ENCODE measurements around the gene NPY5R.

NPY5R gene

GRCh38 chr4:163343604-163344146 is at the start of gene NPY5R:
NPY5R (plus strand) TSS chr4:163343892; CDS start chr4:163350274, 6,382 bp downstream.
- Mint-ChIP-seq H3K4me3 (peak within 1 kb of the TSS; percentile 31 to 52), H3K27ac (no peak within 1 kb of the TSS), H3K9me3 (no peaks in the 10 kb centered on the region), H3K4me1 (peaks cover 0 to 4% of the 10 kb centered on the region in 2 donors), H3K36me3 (no peaks in the 10 kb centered on the region), H3K27me3 (peaks cover 23 to 29% of the 10 kb centered on the region in 2 donors)
- DNase-seq: no peak
- ATAC-seq (replicated peaks): peak in 1 of 2 donors; percentile 31

GRCh38 chr4:163295138-163295537 is 48.6 kb upstream of the NPY5R start:
- H3K9me3 Mint-ChIP-seq: no peaks in the 10 kb centered on the region
- no peaks in the 10 kb centered on the region for H3K36me3 Mint-ChIP-seq
- no peaks in the 10 kb centered on the region for H3K4me1 Mint-ChIP-seq
- H3K27ac Mint-ChIP-seq: no peak overlapping the region
- no peak for DNase-seq
- no peak for ATAC-seq (replicated peaks)
- no peak overlapping the region for H3K4me3 Mint-ChIP-seq
- H3K27me3 Mint-ChIP-seq: peaks cover 0 to 5% of the 10 kb centered on the region in 2 donors

- ATAC-seq (replicated peaks): no peak
- Mint-ChIP-seq H3K4me3 (no peak overlapping the region), H3K4me1 (no peaks in the 10 kb centered on the region), H3K9me3 (no peaks in the 10 kb centered on the region), H3K27ac (no peak overlapping the region), H3K27me3 (no peaks in the 10 kb centered on the region), H3K36me3 (no peaks in the 10 kb centered on the region)
- no peak for DNase-seq
Observed at GRCh38 chr4:163300445-163300844, 43.2 kb upstream of the NPY5R start.

GRCh38 chr4:163303069-163303468 is 40.6 kb upstream of the NPY5R start:
- H3K4me3 Mint-ChIP-seq: no peak overlapping the region
- no peaks in the 10 kb centered on the region for H3K4me1 Mint-ChIP-seq
- peaks cover 4 to 5% of the 10 kb centered on the region in 2 donors for H3K27me3 Mint-ChIP-seq
- no peak overlapping the region for H3K27ac Mint-ChIP-seq
- no peaks in the 10 kb centered on the region for H3K36me3 Mint-ChIP-seq
- ATAC-seq (replicated peaks) (no peak), DNase-seq (no peak)
- peaks cover 0 to 1% of the 10 kb centered on the region in 2 donors for H3K9me3 Mint-ChIP-seq

- DNase-seq (no peak), ATAC-seq (replicated peaks) (no peak)
- no peaks in the 10 kb centered on the region for H3K4me1 Mint-ChIP-seq
- no peaks in the 10 kb centered on the region for H3K36me3 Mint-ChIP-seq
- peaks cover 8 to 20% of the 10 kb centered on the region in 2 donors for H3K27me3 Mint-ChIP-seq
- no peak overlapping the region for H3K27ac Mint-ChIP-seq
- H3K9me3 Mint-ChIP-seq: peaks cover 3 to 4% of the 10 kb centered on the region in 2 donors
- no peak overlapping the region for H3K4me3 Mint-ChIP-seq
Observed at GRCh38 chr4:163309466-163309865, 34.2 kb upstream of the NPY5R start.

GRCh38 chr4:163317110-163317509 is 26.6 kb upstream of the NPY5R start:
- Mint-ChIP-seq H3K27me3 (peaks cover 4 to 20% of the 10 kb centered on the region in 2 donors), H3K36me3 (no peaks in the 10 kb centered on the region), H3K27ac (no peak overlapping the region), H3K4me1 (no peaks in the 10 kb centered on the region), H3K4me3 (no peak overlapping the region), H3K9me3 (peaks cover 22 to 26% of the 10 kb centered on the region in 2 donors)
- ATAC-seq (replicated peaks): no peak
- DNase-seq: no peak

GRCh38 chr4:163330916-163331628 is 12.6 kb upstream of the NPY5R start:
- ATAC-seq (replicated peaks) (no peak), DNase-seq (no peak)
- Mint-ChIP-seq H3K9me3 (no peaks in the 10 kb centered on the region), H3K4me1 (peaks cover 8 to 19% of the 10 kb centered on the region in 2 donors), H3K27ac (no peak overlapping the region), H3K4me3 (peak overlapping the region; percentile 79 to 82), H3K36me3 (no peaks in the 10 kb centered on the region), H3K27me3 (peaks cover 32 to 44% of the 10 kb centered on the region in 2 donors)

- peak; percentile 36 to 39 for ATAC-seq (replicated peaks)
- peaks cover 32 to 43% of the 10 kb centered on the region in 2 donors for H3K27me3 Mint-ChIP-seq
- H3K36me3 Mint-ChIP-seq: no peaks in the 10 kb centered on the region
- no peak for DNase-seq
- no peak overlapping the region for H3K27ac Mint-ChIP-seq
- peaks cover 8 to 19% of the 10 kb centered on the region in 2 donors for H3K4me1 Mint-ChIP-seq
- no peaks in the 10 kb centered on the region for H3K9me3 Mint-ChIP-seq
- H3K4me3 Mint-ChIP-seq: peak overlapping the region; percentile 79 to 82
Observed at GRCh38 chr4:163331629-163332376, 11.9 kb upstream of the NPY5R start.

- H3K4me3 Mint-ChIP-seq: peak within 1 kb of the TSS; percentile 79 to 82
- H3K4me1 Mint-ChIP-seq: peaks cover 8 to 19% of the 10 kb centered on the region in 2 donors
- ATAC-seq (replicated peaks): peak; percentile 80 to 85
- no peaks in the 10 kb centered on the region for H3K36me3 Mint-ChIP-seq
- no peak within 1 kb of the TSS for H3K27ac Mint-ChIP-seq
- peak; percentile 32 for DNase-seq
- peaks cover 32 to 50% of the 10 kb centered on the region in 2 donors for H3K27me3 Mint-ChIP-seq
- no peaks in the 10 kb centered on the region for H3K9me3 Mint-ChIP-seq
Observed at GRCh38 chr4:163332526-163333406, 10.9 kb upstream of the NPY5R start, which contains the start of gene NPY1R. NPY1R (minus strand) TSS chr4:163332596; CDS start chr4:163326554, 6,042 bp downstream.

GRCh38 chr4:163335384-163335783 is 8.3 kb upstream of the NPY5R start:
- H3K4me3 Mint-ChIP-seq: no peak overlapping the region
- DNase-seq: no peak
- no peak for ATAC-seq (replicated peaks)
- H3K27me3 Mint-ChIP-seq: peaks cover 39 to 57% of the 10 kb centered on the region in 2 donors
- no peaks in the 10 kb centered on the region for H3K9me3 Mint-ChIP-seq
- H3K36me3 Mint-ChIP-seq: no peaks in the 10 kb centered on the region
- H3K4me1 Mint-ChIP-seq: peaks cover 8 to 19% of the 10 kb centered on the region in 2 donors
- no peak overlapping the region for H3K27ac Mint-ChIP-seq

- peak overlapping the region in 1 of 2 donors; percentile 52 for H3K4me3 Mint-ChIP-seq
Observed at GRCh38 chr4:163344147-163345125, 744 bp downstream of the NPY5R start.

GRCh38 chr4:163350672-163351071 is 7.0 kb downstream of the NPY5R start:
- no peak for ATAC-seq (replicated peaks)
- H3K4me3 Mint-ChIP-seq: no peak overlapping the region
- peaks cover 14 to 16% of the 10 kb centered on the region in 2 donors for H3K27me3 Mint-ChIP-seq

More at GRCh38 chr4:163344147-163345125, 744 bp downstream of the NPY5R start:
- Mint-ChIP-seq H3K36me3 (no peaks in the 10 kb centered on the region), H3K9me3 (no peaks in the 10 kb centered on the region), H3K4me1 (peaks cover 0 to 4% of the 10 kb centered on the region in 2 donors), H3K27ac (no peak overlapping the region), H3K27me3 (peaks cover 19 to 22% of the 10 kb centered on the region in 2 donors)
- no peak for DNase-seq
- peak; percentile 27 to 29 for ATAC-seq (replicated peaks)

GRCh38 chr4:163353054-163353453 is 9.4 kb downstream of the NPY5R start:
- ATAC-seq (replicated peaks): no peak
- H3K27me3 Mint-ChIP-seq: peaks cover 6 to 14% of the 10 kb centered on the region in 2 donors
- no peak for DNase-seq
- no peaks in the 10 kb centered on the region for H3K4me1 Mint-ChIP-seq
- H3K9me3 Mint-ChIP-seq: no peaks in the 10 kb centered on the region
- no peak overlapping the region for H3K27ac Mint-ChIP-seq
- H3K4me3 Mint-ChIP-seq: no peak overlapping the region
- H3K36me3 Mint-ChIP-seq: no peaks in the 10 kb centered on the region

More at GRCh38 chr4:163350672-163351071, 7.0 kb downstream of the NPY5R start:
- no peak overlapping the region for H3K27ac Mint-ChIP-seq
- no peaks in the 10 kb centered on the region for H3K36me3 Mint-ChIP-seq
- DNase-seq: no peak
- H3K9me3 Mint-ChIP-seq: no peaks in the 10 kb centered on the region
- H3K4me1 Mint-ChIP-seq: no peaks in the 10 kb centered on the region
